Measurements from ENCODE around the gene RAB34.

RAB34 gene

DNA sequence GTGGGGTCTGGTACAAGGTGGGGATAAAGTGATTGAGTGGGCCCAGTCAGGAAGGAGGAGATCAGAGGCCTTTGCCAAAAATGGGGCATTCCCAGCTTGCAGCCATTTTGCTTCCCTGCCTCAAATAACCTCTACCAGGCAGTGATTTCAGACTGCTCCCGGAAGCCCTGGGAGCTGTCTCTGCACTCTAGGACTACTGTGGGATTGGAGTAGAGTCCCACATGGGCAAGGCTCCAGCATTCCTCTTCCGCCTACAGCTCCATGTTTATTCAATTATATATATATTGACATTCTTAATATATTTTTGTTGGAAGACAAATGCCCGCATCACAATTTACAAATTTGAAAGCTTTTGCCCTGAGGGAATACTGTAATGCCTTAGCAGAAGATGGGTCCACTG is 42.2 kb downstream of the RAB34 start:
- DNase-seq (ENCODE audit: low read depth) = peak; percentile 11

DNA sequence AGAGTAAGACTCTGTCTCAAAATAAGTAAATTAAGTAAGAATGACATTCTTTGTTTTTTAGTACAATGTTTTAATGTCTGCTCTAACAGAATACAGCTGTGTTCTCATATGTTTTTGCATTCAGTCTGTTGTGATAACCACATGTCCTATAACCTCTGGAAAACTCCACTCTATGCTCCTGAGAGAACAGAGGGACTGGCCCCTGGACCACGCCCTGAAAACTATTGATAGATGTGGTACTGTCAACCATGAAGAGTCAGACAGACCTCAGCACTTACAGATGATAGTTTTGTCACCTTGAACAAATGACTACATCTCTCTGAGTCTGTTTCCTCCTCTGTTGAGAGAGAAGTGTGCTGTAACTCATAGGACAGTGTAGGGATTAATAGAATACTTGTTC is 47.8 kb downstream of the RAB34 start:
- no peak for DNase-seq (ENCODE audit: low read depth)

DNA sequence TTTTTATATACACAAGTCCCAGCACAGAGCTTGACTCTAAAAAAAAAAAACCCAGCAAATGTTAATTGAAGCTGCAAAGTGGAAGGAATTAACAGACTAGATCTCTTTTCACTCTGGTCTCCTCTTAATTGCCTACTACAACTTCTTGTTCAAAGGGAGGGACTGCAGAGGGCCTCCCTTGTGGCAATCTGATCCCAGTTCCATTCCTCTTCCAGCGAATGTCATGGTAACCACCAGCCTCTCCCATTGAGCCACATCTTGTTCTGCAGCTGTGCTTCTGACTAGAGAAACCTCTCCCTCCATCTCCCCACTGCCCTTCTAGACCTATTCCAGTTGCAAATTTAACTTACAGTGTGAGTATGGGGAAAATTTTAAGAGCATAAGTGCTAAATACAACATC is 49.8 kb downstream of the RAB34 start:
- peak; percentile 7 for DNase-seq (ENCODE audit: low read depth)

DNA sequence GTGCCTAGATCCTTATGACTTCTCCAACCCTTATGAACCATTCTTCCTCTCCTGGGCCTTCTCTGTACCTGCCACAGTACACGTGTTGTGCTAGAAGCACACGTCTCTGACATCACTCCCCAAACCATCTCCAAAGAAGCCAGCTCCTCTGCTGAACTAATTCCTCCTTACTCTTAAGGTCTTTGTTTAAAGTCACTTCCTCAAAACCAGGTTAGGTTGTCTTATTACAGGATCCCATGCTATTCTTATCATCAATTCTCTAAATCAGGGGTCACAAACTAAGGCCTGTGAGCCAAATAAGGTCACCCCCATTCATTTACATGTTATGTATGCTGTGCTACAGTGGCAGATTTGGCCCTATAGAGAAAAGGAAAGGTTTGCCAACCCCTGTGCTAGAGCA is 51.7 kb downstream of the RAB34 start:
- DNase-seq (ENCODE audit: low read depth) = no peak

All from iris pigment epithelial cell (primary cell).